HG03460 (cell line): ENCODE measurements around the gene KIAA0930.

Source experiments
- ATAC-seq: cut with Tn5 transposase; IDR thresholded peaks from one replicate; pipeline ENCODE4 v1.9.1; 2021; ENCODE audit not compliant: unreplicated experiment

Gene KIAA0930

DNA sequence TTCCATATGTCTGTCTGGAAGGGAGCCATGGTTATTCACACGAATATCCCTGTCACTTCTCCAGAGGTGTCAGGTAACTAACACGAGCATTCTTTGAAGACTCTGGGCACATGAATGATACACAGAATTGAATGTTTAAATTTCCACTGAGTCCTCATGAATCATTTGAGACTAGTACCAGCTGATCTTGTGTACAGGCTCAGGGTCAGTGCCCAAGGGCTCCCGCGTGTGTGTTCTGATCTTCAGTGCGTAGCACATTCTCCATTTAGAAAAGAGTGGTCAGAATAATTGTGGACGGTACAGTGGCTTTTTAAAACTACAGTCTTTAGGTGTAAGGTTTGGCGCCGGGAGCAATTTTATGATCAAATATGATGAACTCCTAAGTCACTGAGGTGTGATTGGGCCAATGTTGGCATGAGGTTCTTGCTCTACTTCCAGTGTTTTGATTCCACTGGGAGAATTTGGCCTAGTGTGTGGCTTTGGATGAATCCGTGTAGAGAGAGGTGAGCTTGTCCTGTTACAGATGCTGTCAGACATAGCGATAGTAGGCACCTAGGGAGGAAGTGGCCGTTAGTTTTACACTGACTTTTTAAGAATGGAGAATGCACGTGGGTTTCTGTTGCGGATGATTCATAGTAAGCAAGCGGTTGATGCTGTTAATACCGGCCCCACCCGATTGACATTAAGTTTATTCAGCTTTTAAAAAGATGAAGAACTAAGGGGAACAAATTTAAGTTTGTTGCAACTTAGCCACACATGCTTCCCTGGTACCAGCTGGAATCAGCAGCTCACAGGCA is 54.8 kb downstream of the KIAA0930 start:
- ATAC-seq: no peak

DNA sequence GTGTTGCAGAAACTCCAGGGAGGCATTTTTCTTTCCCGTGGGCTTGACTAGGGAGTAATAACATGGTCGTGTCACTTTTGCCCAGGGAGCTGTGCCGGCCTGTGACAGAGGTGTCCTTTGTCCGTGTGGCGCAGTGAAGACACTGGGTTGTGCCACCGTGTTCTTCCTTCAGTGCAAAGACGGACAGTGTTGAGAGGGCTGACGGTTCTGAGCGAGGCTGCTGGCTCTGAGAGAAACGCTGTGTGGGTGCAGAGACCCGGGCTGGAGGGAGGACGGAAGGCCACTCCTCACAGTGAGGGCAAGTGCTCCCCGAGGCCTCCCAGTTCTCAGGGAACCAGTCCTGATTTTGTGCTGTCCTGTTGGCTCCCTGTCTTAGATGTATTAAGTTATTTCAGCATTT is 56.7 kb downstream of the KIAA0930 start:
- ATAC-seq: no peak

DNA sequence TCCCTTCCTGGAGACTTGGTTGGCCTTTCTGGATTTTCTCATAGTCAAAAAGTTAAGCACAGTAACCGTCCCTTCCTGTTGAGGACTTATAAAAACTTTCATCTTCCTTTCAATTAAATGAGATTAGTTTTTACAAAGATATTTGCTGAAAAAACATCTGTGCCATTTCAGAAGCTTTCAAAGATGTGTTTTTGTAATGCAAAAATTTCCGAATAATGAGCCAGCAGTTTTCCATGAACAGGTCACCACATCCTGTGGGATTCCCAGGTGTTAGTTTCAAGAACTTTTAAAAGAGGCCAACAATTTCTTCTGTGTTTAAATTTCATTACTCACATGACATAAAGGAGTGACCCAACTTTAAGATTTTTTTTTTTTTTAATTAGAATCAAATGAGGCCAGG is 58.9 kb downstream of the KIAA0930 start:
- no peak for ATAC-seq

DNA sequence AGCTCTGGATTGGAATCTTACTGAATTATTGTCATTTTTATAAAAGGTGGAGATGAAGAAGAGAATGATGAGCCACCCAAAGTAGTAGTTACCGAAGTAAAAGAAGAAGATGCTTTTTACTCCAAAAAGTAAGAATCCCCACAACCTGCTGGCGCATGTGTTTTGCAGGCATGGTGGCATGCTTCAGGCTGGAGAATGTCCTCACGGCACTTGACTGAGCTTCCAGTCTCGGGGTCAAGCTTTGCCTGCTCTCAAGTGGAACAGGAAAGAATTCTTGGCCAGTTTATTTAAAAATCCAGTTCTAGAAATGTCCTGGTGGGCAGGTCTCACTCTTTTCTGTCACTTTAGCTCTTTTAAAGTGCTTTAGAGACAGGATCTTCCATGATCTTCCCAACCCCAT is 59.5 kb downstream of the KIAA0930 start:
- no peak for ATAC-seq

GRCh38 chr22:45180146-45180679 is 60.5 kb downstream of the KIAA0930 start:
- no peak for ATAC-seq

GRCh38 chr22:45179276-45180049 is 61.2 kb downstream of the KIAA0930 start:
- ATAC-seq: no peak

DNA sequence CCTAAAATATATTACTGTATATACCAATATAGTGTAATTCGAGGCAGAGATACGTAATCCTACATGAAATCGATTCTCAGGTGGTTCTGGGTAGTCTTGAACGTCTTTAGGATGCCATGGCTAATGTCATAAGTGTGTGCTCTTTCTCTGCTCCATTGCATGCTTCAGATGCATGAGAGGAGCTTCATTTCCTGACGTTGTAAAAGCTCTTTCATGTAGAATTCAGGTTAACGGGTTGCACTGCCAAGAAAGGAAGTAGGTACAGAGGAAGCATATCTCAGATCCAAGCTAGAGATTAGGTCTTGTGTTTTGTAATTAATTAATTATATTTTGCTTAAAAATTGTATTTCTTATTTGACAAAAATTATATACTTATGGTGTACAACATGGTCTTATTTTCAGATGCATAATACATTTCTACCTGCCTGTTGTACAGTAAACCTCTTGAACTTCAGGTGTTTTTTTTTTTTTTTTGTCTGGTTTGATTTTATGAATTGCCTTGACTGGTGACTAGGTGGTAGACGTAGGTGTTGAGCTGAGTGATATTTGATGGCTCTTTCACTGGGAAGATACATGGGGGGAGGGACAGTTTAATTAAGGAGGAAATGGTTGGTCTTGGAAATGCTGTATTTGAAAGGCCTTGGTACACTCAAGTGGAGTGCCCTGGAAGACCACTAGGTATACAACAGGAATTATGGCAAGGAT is 67.7 kb downstream of the KIAA0930 start:
- no peak for ATAC-seq

- ATAC-seq: no peak
Measured at GRCh38 chr22:45171830-45172229, 68.9 kb downstream of the KIAA0930 start.

DNA sequence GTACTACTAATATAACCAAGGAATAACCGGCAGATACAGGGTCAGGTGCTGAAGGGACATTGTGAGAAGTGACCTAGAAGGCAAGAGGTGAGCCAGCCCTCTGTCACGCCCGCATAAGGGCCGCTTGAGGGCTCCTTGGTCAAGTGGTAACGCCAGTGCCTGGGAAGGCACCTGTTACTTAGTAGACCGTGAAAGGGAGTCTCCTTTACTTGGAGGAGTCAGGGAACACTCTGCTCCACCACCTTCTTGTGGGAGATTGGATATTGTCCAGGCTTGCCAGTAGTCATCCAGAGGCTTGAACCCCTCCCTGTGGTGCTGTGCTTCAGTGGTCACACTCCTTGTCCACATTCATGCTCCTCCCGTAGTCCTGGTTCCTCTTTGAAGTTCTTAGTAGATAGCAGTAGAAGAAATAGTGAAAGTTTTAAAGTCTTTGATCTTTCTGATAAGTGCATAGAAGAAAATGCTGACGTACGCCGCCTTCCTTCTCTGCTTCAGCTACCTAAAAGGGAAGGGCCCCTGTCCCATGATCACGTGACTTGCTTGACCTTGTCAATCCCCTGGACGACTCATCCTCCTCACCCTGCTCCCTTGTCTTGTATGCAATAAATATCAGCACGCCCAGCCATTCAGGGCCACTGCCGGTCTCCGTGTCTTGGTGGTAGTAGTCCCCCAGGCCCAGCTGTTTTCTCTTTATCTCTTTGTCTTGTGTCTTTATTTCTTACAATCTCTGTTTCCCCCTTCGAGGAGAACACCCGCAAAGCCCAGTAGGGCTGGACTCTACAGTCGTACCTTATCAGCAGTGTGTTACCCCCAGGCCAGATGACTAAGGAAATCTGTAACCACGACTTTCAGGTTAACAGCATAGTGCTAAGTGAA is 70.9 kb downstream of the KIAA0930 start:
- no peak for ATAC-seq

GRCh38 chr22:45166932-45167331 is 73.8 kb downstream of the KIAA0930 start:
- no peak for ATAC-seq

DNA sequence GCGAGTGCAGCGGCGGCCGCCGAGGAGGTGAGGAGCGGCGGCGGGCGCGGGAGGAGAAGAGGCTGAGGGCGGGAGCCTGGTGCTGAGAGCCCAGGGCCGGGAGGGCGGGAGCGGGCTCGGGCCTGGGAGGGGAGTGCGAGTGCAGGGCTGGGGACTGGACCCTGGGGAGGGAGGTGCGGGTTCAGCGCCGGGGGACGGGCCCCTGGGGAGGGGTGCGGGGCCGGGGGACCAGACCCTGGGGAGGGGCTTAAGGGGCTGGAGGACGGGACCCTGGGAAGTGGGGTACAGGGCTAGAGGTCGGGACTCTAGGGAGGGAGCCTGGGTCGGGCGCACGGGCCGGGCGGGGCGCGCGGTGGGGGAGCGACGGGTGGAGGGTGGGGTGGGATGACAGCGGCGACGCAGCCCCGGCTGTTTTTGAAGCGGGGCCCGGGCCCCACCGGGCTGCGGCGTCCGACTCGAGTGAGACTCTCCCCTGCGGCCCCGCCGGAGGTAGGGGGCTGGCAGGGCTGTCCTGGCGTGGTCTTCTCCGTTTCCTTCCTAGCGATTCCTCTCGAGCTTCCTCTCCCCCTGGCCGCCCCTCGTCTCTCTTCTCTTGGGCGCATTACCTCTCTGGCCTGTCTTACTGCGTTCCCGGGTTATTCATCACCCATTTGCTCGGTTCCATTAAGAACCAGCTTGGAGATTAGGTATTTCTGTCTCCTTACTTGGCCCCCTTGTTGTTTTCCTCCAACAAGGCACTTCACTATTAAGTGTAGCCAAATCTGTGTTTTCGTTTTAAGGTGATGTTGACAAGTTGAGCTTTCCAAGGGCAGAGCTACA is 76.2 kb downstream of the KIAA0930 start:
- ATAC-seq: peak; percentile 25

DNA sequence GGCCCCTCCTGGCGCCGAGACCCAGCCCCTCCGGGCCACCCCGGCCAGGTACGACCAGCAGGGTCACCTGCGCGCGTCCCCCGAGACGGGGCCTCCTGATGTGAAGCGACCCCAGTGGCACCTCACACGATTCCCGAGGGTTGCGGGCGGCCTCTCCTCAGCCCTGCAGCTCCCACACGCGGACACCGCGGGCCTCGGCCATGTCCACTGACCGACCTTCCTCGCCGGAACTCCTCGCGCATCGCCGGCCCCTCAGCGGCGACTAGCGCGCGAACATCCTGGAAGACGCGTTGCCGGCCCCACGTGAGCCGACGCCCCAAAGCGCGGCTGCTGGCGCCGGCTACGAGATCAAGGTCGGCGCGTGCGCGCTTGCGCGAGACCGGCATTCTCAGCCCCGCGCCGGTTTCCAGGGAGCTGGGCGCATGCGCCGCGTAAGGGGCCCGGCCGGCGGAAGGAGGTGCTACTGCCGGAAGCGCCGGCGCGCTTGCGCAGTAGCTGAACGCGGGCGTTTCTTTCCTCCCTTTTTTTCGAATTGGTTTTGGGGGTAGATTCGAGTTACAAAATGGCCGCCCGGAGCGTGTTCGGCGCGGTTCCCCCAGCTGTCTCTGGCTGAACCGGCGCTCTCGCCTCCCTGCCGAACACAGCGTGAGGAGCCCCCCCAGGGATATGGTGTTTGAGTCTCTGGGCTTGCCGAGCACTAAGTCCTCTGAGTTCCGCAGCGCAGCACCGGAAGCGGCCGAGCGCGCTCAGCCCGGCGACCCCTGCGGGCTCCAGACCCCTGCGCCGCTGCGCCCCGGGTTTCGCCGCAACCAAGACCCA is 77.0 kb downstream of the KIAA0930 start, which contains the start of gene NUP50:
Gene NUP50 (plus strand): TSS at position 475 of the 819 bp plus-strand sequence. CDS start 4,253 bp downstream, outside the sequence.
- ATAC-seq: peak; percentile 76

DNA sequence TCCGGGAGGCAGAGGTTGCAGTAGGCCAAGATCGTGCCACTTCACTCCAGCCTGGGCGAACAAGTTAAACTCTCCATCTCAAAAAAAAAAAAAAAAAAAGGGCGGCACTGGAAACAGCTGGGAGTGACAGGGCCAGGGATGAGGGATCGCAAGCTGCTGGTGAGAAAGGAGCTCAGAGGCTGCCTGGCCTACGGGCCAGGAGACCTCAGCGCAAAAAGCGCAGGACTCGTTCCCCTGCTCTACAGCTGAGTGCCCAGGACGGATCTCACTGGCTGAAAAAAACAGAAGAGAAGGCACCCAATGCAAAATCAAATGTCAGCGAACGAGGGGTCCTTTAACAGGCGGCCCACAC is 77.6 kb downstream of the KIAA0930 start:
- ATAC-seq: no peak

- ATAC-seq: no peak
Measured at GRCh38 chr22:45162531-45162930, 78.2 kb downstream of the KIAA0930 start.

DNA sequence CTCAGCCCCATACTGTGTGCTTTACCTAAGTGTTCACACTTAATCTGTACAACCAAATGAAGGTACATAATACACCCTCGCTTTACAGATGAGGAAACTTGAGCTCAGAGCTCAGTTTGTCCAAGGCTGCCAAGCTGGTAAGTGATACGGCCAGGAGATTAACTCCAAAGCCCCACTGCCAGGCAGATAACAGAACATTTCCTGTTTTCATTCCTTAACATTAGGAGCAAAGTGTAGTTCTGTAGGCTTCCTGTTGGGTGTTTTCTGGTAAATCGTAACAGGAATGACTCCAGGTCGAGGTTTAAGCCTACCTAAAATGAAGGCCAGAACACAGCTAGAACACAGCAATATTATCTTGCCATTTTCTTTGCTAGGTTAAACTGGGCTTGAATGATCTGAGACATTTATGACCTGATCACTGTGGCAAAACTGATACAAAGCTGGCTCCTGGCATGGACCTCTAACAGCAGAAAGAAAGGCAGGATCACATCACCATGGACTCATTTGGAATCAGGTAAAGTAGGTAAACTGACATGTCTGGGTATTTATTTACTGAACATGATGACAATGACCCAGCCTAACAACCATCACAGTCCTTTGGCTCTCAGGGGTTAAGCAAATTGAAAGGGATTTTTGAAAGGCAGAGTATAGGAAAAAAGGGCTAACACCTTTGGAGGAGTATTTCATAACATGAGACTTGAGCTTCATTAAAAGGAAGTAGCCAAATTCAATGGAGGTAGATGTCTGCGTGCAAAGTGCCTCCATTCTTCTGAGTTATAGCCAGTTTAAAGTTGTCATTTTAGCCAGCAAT is 80.8 kb downstream of the KIAA0930 start:
- ATAC-seq: no peak

- no peak for ATAC-seq
Measured at GRCh38 chr22:45157907-45158306, 82.8 kb downstream of the KIAA0930 start.

DNA sequence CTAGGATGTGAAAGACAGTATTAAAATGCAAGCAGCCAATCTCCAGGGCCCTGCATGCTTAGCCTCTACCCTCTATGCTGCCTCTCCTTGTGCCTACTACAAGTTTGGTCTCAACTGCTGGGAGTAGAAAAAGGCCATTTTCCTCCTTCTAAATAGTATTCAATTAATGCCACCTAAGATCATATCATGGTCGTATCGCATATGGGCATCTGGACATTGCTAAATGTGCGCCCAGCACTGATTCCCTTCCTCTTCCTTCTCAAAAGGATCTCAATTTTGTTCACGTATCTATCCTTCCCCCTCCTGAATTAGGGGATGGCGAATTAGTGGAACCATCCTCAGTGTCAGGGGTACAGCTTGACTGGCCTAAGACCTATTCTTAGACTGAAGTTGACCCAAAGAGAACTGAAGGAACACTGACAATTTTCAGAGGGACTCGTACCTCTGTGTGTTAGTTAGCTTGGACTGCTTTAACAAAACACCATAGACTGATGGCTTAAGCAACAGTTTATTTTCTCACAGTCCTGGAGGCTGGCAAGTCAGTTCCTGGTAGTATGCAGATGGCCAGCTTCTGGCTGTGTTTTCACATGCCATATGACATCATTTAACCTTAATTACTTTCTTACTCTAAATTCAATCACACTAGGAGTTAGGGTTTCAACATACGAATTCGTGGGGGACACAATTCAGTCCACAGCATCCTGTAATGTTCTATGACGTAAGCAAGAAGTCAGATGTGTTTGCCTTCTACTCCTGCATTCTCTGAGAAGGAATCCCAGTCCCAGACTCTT is 85.4 kb downstream of the KIAA0930 start:
- no peak for ATAC-seq
